Measurements from ENCODE around the gene GLT8D2.

- TF ChIP-seq BACH2 (CRISPR knock-in tag; IDR thresholded peaks at IDR 0.05; ENCODE audit: borderline replicate concordance) (no peak), TCF4 (CRISPR knock-in tag; IDR thresholded peaks at IDR 0.05; ENCODE audit: borderline replicate concordance) (no peak), ZFP3 (CRISPR knock-in tag; IDR thresholded peaks at IDR 0.05) (no peak)
These were observed 93.4 kb downstream of the GLT8D2 start for GRCh38 chr12:103956509-103957027.

Data from SK-N-SH treated with all-trans-retinoic acid at 6 μM for 48 hours (cell line).